HCT116 (cell line): ENCODE data around the gene RBMS1. TPM values are rescaled to one million over a fixed set of nuclear protein-coding genes. Genes with fewer than 3 reads are reported as not detected.

Experiments used
- ATAC-seq: fragments of 200-7000 bp; cut with Tn5 transposase; 2 replicates; pipeline ENCODE4 v1.9.1; 2020; ENCODE audit warnings: mild to moderate bottlenecking, moderate library complexity
- BruUV-seq: library from RNA; stranded (reverse); fragments of 400-500 nt; replicated peaks from 2 replicates; lab custom pipeline; 2021; lab: Mats Ljungman, UMichigan
- CTCF ChIA-PET: fragments of 300-600 bp; sonication (Branson Sonifier 250); formaldehyde crosslinking; loops from one replicate; lab custom pipeline; 2021; ENCODE audit warnings: antibody characterized with exemption; lab: Charles Lee
- POLR2A ChIA-PET: fragments of 300-600, 350-600 bp; sonication (Branson Sonifier 250); formaldehyde crosslinking; loops from one replicate; lab custom pipeline; 2021; ENCODE audit warnings: antibody characterized with exemption; lab: Charles Lee
- RAD21 ChIA-PET, 2 experiments: fragments of 300-600 bp; sonication (Branson Sonifier 250); formaldehyde crosslinking; loops; one replicate each; lab custom pipeline; 2023; ENCODE audit warnings: low total read pairs in 2 of 2; ENCODE audit not compliant: uncharacterized antibody in 2 of 2, unreplicated experiment in 2 of 2, low non-redundant PET in 1 of 2; lab: Charles Lee
- DNase-seq: peaks from one replicate; pipeline ENCODE4 v3.0.0-alpha.2; 2010; ENCODE audit warnings: low read depth, low spot score
- H2AFZ ChIP-seq: fragments of 200-600 bp; shearing (Covaris generic), sonication (generic); 2 replicates; pipeline ENCODE4 v1.6.1; 2017; ENCODE audit warnings: low read depth, mixed run types, mixed read lengths, antibody characterized with exemption, low read length; ENCODE audit not compliant: poor library complexity, severe bottlenecking
- H3K27ac ChIP-seq: 2 replicates; pipeline ENCODE4 v1.5.1; 2012; ENCODE audit warnings: low read depth, low read length
- H3K27me3 ChIP-seq: fragments of 200-600 bp; sonication (generic); 2 replicates; pipeline ENCODE4 v1.6.1; 2016; ENCODE audit warnings: mixed run types, low read length, mixed read lengths; ENCODE audit not compliant: insufficient read depth
- H3K36me3 ChIP-seq, 2 experiments: fragments of 200-500 bp in 1 of 2; fragments of 200-600 bp in 1 of 2; sonication (Bioruptor generic) in 1 of 2; sonication (generic) in 1 of 2; 2 replicates each; pipeline versions ENCODE4 v1.5.1 to v1.6.1; 2014 to 2016; ENCODE audit warnings: low read length in 2 of 2, inconsistent platforms in 1 of 2, mixed read lengths in 1 of 2, mixed run types in 1 of 2; ENCODE audit not compliant: insufficient read depth in 2 of 2, control insufficient read depth in 1 of 2
- H3K4me1 ChIP-seq, 2 experiments: fragments of 200-600 bp in 1 of 2; sonication (generic) in 1 of 2; 2 replicates each; pipeline versions ENCODE4 v1.5.1 to v1.6.1; 2012 to 2017; ENCODE audit warnings: low read length in 2 of 2, inconsistent platforms in 1 of 2, mild to moderate bottlenecking in 1 of 2, mixed read lengths in 1 of 2, mixed run types in 1 of 2, moderate library complexity in 1 of 2; ENCODE audit not compliant: insufficient read depth in 2 of 2, control insufficient read depth in 1 of 2
- H3K4me2 ChIP-seq: fragments of 200-600 bp; sonication (generic); 2 replicates; pipeline ENCODE4 v1.6.1; 2017; ENCODE audit warnings: mixed run types, low read length, mixed read lengths
- H3K4me3 ChIP-seq, 2 experiments: fragments of 200-600 bp in 1 of 2; sonication (generic) in 1 of 2; replicated peaks in 1 of 2; 2 replicates each; pipeline ENCODE4 v1.5.1; 2011 to 2016; ENCODE audit warnings: low read length in 2 of 2, control low read depth in 1 of 2, low read depth in 1 of 2, mild to moderate bottlenecking in 1 of 2, mixed read lengths in 1 of 2, mixed run types in 1 of 2
- H3K79me2 ChIP-seq: fragments of 200-600 bp; sonication (generic); 2 replicates; pipeline ENCODE4 v1.6.1; 2017; ENCODE audit warnings: mild to moderate bottlenecking, mixed run types, low read length, moderate library complexity, mixed read lengths; ENCODE audit not compliant: insufficient read depth
- H3K9ac ChIP-seq: fragments of 200-600 bp; sonication (generic); 2 replicates; pipeline ENCODE4 v1.6.1; 2016; ENCODE audit warnings: low read length, mixed read lengths
- H3K9me2 ChIP-seq: fragments of 200-600 bp; sonication (generic), shearing (Covaris generic); 2 replicates; pipeline ENCODE4 v1.6.1; 2017; ENCODE audit warnings: mixed run types, mild to moderate bottlenecking, moderate library complexity; ENCODE audit not compliant: insufficient read depth
- H3K9me3 ChIP-seq, 2 experiments: fragments of 200-500 bp in 1 of 2; fragments of 200-600 bp in 1 of 2; sonication (Bioruptor generic) in 1 of 2; sonication (generic) in 1 of 2; 2 replicates each; pipeline ENCODE4 v1.6.1; 2014 to 2017; ENCODE audit warnings: low read length in 2 of 2, mixed read lengths in 2 of 2, inconsistent platforms in 1 of 2, low read depth in 1 of 2, mild to moderate bottlenecking in 1 of 2, mixed run types in 1 of 2, moderate library complexity in 1 of 2; ENCODE audit not compliant: control insufficient read depth in 1 of 2, insufficient read depth in 1 of 2
- H4K20me1 ChIP-seq: fragments of 200-600 bp; sonication (generic), shearing (Covaris generic); 2 replicates; pipeline ENCODE4 v1.6.1; 2017; ENCODE audit warnings: mixed run types, mild to moderate bottlenecking, moderate library complexity; ENCODE audit not compliant: insufficient read depth
- ATF3 ChIP-seq: IDR thresholded peaks from 2 replicates; pipeline ENCODE4 v1.6.1; 2012
- CBX3 ChIP-seq: IDR thresholded peaks from 2 replicates; pipeline ENCODE4 v1.6.1; 2012; ENCODE audit warnings: low read depth
- CEBPB ChIP-seq: IDR thresholded peaks from 2 replicates; pipeline ENCODE4 v1.6.1; 2012; ENCODE audit warnings: low read depth
- CTCF ChIP-seq, 3 experiments: fragments of 200-600 bp in 1 of 3; sonication (generic) in 1 of 3; IDR thresholded peaks in 2 of 3; conservative IDR thresholded peaks in 1 of 3; 2 replicates each; pipeline ENCODE4 v1.5.1; 2012 to 2017; ENCODE audit warnings: low read depth in 2 of 3, low read length in 2 of 3, antibody characterized with exemption in 1 of 3, borderline replicate concordance in 1 of 3, control low read depth in 1 of 3, mild to moderate bottlenecking in 1 of 3, mixed read lengths in 1 of 3, mixed run types in 1 of 3, moderate library complexity in 1 of 3; ENCODE audit not compliant: insufficient read depth in 1 of 3
- EGR1 ChIP-seq: IDR thresholded peaks from 2 replicates; pipeline ENCODE4 v1.6.1; 2012; ENCODE audit warnings: low read depth
- EZH2 ChIP-seq: fragments of 200-600 bp; sonication (generic); IDR thresholded peaks from 2 replicates; pipeline ENCODE4 v1.6.1; 2017; ENCODE audit warnings: antibody characterized with exemption, mixed run types
- EZH2phosphoT487 ChIP-seq: fragments of 200-600 bp; IDR thresholded peaks from 2 replicates; pipeline ENCODE4 v1.6.1; 2018; ENCODE audit warnings: antibody characterized with exemption, borderline replicate concordance
- JUND ChIP-seq: IDR thresholded peaks from 2 replicates; pipeline ENCODE4 v1.6.1; 2012
- MAX ChIP-seq: IDR thresholded peaks from 2 replicates; pipeline ENCODE4 v1.6.1; 2012
- POLR2A ChIP-seq: IDR thresholded peaks from 2 replicates; pipeline ENCODE4 v1.7.0; 2011; ENCODE audit warnings: borderline replicate concordance; ENCODE audit not compliant: insufficient read depth, insufficient read length; ENCODE audit errors: extremely low read depth
- RAD21 ChIP-seq: IDR thresholded peaks from 2 replicates; pipeline ENCODE4 v1.6.1; 2012; ENCODE audit warnings: low read depth, mild to moderate bottlenecking
- REST ChIP-seq: IDR thresholded peaks from 2 replicates; pipeline ENCODE4 v1.6.1; 2012; ENCODE audit warnings: low read depth
- SIN3A ChIP-seq: IDR thresholded peaks from 2 replicates; pipeline ENCODE4 v1.6.1; 2012; ENCODE audit warnings: low read depth
- SP1 ChIP-seq: IDR thresholded peaks from 2 replicates; pipeline ENCODE4 v1.6.1; 2012; ENCODE audit warnings: low read depth
- SRF ChIP-seq: IDR thresholded peaks from 2 replicates; pipeline ENCODE4 v1.6.1; 2012; ENCODE audit warnings: low read depth
- TCF7L2 ChIP-seq: IDR thresholded peaks from 2 replicates; pipeline ENCODE4 v1.7.0; 2011; ENCODE audit warnings: borderline replicate concordance, inconsistent platforms; ENCODE audit not compliant: insufficient read depth, insufficient read length; ENCODE audit errors: extremely low read depth
- ZBTB33 ChIP-seq: IDR thresholded peaks from 2 replicates; pipeline ENCODE4 v1.6.1; 2011; ENCODE audit warnings: mild to moderate bottlenecking, low read length, moderate library complexity; ENCODE audit not compliant: insufficient replicate concordance; ENCODE audit errors: extremely low read depth
- intact Hi-C: fragments of 100-400 bp; cut with micrococcal nuclease; formaldehyde crosslinking; loops from 2 replicates; pipeline ENCODE4 v1.10.0; 2022
- total RNA-seq: library from RNA; stranded (reverse); gene quantifications from one replicate; pipeline ENCODE4 v1.2.1, GENCODE V29; 2021; ENCODE audit not compliant: unreplicated experiment

The RBMS1 gene
- total RNA-seq, 1 experiment from 2014 or later = 17.6 TPM

- no peaks in the 10 kb centered on the region for H3K9me2 ChIP-seq
- H3K9ac ChIP-seq = no peak overlapping the region
- ATAC-seq = no peak
- no TSS peak for BruUV-seq
- H3K4me2 ChIP-seq = no peak overlapping the region
- no peaks in the 10 kb centered on the region for H3K27me3 ChIP-seq
- no peaks in the 10 kb centered on the region for H3K9me3 ChIP-seq
- TF ChIP-seq REST (no peak), TCF7L2 (no peak), CBX3 (no peak), JUND (no peak), POLR2A (no peak), SRF (no peak), SIN3A (no peak), SP1 (no peak), EGR1 (no peak), RAD21 (no peak), MAX (no peak), CTCF (IDR thresholded peaks at IDR 0.05 in 2 of 3, conservative IDR thresholded peaks at IDR 0.05 in 1 of 3; ENCODE audit: borderline replicate concordance in 1 of 3, insufficient read depth in 1 of 3, low read depth in 2 of 3, low read length in 2 of 3) (no peak), EZH2phosphoT487 (no peak), ZBTB33 (no peak), CEBPB (no peak), ATF3 (no peak), EZH2 (no peak)
- H3K79me2 ChIP-seq = no peaks in the 10 kb centered on the region
- ChIA-PET RAD21 (no interaction called here), CTCF (interaction anchor here (0.6 to 3.0 kb wide), 5 partner anchors 13 to 648 kb away, joined by 3 to 23 read pairs (median 4); no protein-coding TSS in a partner anchor), POLR2A (no interaction called here)
- H3K4me1 ChIP-seq = no peaks in the 10 kb centered on the region
- H3K27ac ChIP-seq = no peak overlapping the region
- no peak overlapping the region for H3K4me3 ChIP-seq
- H2AFZ ChIP-seq = no peak overlapping the region
- no peak for DNase-seq
- intact Hi-C loops = no loop called here
- no peaks in the 10 kb centered on the region for H4K20me1 ChIP-seq
- H3K36me3 ChIP-seq = no peaks in the 10 kb centered on the region
These were observed 171.3 kb downstream of the RBMS1 start for GRCh38 chr2:160322320-160322719.
